Muscle of arm (tissue), 12 donors: ENCODE data around the gene IQCE. TPM values are rescaled to one million over a fixed set of nuclear protein-coding genes. Genes with fewer than 3 reads are reported as not detected.

ENCODE experiments used
- DNase-seq: peaks from one replicate; pipeline ENCODE4 v3.0.0-alpha.2; 2013
- polyA plus RNA-seq, 12 donors: library from polyadenylated mRNA; unstranded; fragments of 120-200 nt; gene quantifications; one replicate each; pipeline ENCODE4 v1.2.1, GENCODE V29; 2013; ENCODE audit not compliant: insufficient read length in 12 of 12

The IQCE gene
- polyA plus RNA-seq, 12 donors: 6.0 to 16.8 (median 7.4) TPM; not detected in 1

DNA sequence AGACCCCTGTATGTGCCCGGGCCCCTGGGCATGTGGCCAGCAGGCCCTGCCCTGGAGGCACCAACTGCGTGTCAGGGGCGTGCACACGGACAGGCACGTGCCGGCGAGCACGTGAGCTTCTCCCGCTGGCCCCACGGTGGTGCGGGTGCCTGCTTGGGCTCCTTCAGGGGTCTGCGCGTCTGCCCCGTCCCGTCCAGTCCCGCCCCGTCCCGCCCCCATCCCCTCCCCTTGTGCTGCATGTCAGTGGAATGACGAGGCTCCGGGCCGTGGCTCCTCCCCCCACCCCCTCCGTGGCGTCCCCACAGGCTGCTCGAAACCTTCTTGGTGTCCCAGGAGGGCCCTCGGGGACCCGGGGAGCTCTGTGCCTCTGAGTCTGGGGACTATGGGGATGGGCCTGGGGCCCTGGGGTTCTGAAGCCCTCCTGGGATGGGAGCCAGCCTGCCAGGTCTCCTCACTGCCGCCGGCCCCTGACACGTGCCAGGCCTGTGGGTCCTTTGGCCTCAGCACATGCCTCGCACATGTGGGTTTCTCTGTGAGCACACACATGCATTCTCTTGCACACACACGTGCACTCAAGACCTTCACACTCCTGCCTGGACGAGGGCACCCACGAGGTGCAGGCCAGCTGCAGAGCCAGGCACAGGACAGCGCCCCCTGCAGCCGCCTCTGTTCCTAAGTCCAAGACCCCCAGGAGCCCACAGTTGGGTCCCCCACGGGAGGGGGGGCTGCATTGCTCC lies 101.7 kb downstream of the IQCE start:
- DNase-seq: no peak

DNA sequence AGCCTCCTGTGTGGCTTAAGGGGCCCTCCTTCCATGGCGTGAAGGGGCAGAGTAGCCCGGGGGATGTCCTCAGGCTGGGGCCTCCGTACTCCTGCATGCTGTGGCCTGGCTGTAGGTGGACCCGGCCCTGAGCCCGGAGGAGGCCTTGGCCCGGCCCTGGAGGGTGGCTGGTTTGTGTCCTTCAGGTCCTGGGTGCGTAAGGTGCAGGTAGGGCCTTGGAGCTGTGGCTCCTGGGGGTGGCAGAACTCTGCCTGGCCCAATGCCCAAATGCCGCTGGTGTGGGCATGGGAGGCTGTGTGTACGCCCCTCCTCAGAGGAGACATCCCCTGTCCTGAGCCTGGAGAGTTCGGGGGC lies 102.3 kb downstream of the IQCE start:
- no peak for DNase-seq

- DNase-seq: no peak
Measured at GRCh38 chr7:2661602-2662272, 103.0 kb downstream of the IQCE start.

DNA sequence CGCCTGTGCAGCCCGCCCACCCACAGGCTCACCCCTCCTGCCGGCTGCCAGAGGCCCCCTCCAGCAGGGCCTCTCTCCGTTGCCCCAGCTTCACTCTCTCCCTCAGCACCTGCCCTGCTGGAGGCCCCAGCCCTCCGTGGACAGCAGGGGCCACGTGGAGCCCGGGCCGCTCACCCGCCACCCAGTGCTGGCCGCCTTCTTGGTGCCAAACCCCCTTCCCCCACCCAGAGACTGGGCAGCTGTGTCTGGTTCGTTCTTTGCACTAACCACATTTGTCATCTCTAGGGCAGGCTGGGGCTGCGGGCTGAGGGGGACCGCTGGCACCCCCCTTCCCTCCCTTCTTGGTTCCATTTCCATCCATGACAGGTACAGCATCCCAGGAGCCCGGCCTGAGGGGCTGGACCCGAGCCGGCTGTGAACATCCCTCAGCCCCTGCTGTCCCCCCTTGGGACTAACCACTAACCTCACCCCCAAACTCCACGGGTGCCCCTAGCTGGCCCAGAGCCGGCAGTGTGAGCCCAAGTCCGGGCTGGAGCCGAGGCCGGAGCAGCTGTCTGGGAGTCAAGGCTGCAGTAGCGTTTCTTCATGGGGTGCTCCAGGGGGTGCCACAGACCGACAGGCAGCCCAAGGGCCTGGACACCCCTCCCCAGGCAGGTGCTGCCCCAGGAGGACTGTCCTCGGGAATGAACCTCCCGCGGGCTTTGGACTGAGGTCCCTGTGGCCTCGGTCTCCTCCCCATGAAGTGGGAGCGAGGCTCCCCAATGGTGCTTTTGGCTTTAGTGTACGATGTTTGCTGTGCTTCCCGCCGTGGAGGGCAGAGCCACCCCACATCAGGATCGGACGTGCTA lies 103.7 kb downstream of the IQCE start:
- no peak for DNase-seq

DNA sequence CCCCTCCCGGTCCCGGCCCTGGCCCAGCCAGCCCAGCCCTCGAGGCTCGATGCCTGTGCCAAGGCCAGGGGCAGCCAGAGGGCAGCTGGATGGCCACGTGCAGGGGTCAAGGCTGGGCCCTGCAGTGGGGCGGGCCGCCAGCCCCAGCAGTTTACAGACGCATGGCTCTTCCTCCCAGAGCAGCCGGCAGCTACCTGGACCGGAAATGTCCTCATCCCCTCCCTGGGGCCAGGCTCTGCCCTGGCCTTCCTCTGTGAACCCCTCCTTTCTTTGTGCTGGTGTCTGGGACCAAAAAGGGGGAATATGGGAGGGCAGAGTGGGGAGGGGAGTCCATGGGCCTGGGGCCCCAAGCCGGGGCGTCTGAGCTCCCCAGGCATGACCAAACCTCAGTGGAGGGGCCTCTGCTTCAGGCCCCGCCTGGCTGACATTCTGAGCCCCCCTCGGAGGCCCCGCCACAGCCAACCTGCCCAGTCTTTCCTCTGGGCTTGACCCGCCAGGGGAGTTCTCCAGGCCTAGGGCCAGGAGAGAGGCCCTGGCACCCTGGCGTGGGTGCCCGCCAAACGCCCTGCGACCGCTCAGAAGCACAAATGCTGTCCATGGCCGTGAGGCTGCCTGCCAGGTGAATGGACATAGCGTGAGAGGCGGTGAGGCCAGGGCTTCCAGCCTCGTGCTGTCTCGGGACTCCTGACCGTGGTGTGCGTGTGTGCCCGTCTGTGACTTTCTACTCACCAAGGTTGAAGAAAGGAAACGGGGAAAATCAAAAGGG lies 104.5 kb downstream of the IQCE start:
- DNase-seq: no peak

GRCh38 chr7:2663960-2664359 lies 105.2 kb downstream of the IQCE start:
- no peak for DNase-seq

Other genes with a start within 250 kb of the IQCE start
- gene SNX8, start 244.5 kb upstream of the IQCE start, polyA plus RNA-seq: 10 to 100 TPM in 11 of 12 donors, not detected in 1; 14.1 to 40.2 (median 27.0) TPM
- gene EIF3B, start 204.2 kb upstream of the IQCE start, polyA plus RNA-seq: 100 to 1,000 TPM in 8 of 12 donors, 10 to 100 TPM in 3, not detected in 1; 96.0 to 123 (median 108) TPM
- gene CHST12, start 155.4 kb upstream of the IQCE start, polyA plus RNA-seq: 10 to 100 TPM in 2 of 12 donors, 1 to 10 TPM in 8, not detected in 2; 6.6 to 15.7 (median 7.8) TPM
- not detected for gene GRIFIN, start 82.6 kb upstream of the IQCE start, polyA plus RNA-seq
- gene LFNG, start 39.2 kb upstream of the IQCE start, polyA plus RNA-seq: 10 to 100 TPM in 11 of 12 donors, not detected in 1; 11.6 to 27.9 (median 18.4) TPM
- 10 to 100 TPM in 11 of 12 donors, not detected in 1; 14.1 to 39.6 (median 16.5) TPM for gene BRAT1, start 3.5 kb upstream of the IQCE start, polyA plus RNA-seq
- gene TTYH3, start 73.0 kb downstream of the IQCE start, polyA plus RNA-seq: 100 to 1,000 TPM in 2 of 12 donors, 10 to 100 TPM in 9, not detected in 1; 49.5 to 155 (median 77.2) TPM
- under 1 TPM in 10 of 12 donors, not detected in 2; 0.07 to 0.73 (median 0.21) TPM for gene AMZ1, start 129.2 kb downstream of the IQCE start, polyA plus RNA-seq